Measurements from ENCODE around the gene PRKAG2. TPM values are rescaled to one million over a fixed set of nuclear protein-coding genes. Genes with fewer than 3 reads are reported as not detected.

PRKAG2 gene
- total RNA-seq, 1 experiment from 2014 or later, result 73.9 TPM

- Mint-ChIP-seq H3K36me3 (ENCODE audit: insufficient read depth, unreplicated experiment) (peaks cover 4% of the 10 kb centered on the region), H3K9me3 (ENCODE audit: unreplicated experiment) (no peaks in the 10 kb centered on the region), H3K4me1 (ENCODE audit: insufficient read depth, unreplicated experiment) (no peaks in the 10 kb centered on the region), H3K27ac (ENCODE audit: low read depth, unreplicated experiment) (no peak overlapping the region), H3K27me3 (ENCODE audit: insufficient read depth, unreplicated experiment) (peaks cover 16% of the 10 kb centered on the region), H3K4me3 (ENCODE audit: unreplicated experiment) (no peak overlapping the region)
- no TSS peak for BruUV-seq (replicated peaks)
- ChIA-PET POLR2A (interaction anchor here (0.5 kb wide), 1 partner anchor 626 kb away, joined by 3 read pairs; no protein-coding TSS in a partner anchor), CTCF (interaction anchor here (0.9 to 1.8 kb wide), 4 partner anchors 9 to 75 kb away, joined by 3 to 6 read pairs (median 3); no protein-coding TSS in a partner anchor)
- no peak for DNase-seq (ENCODE audit: unreplicated experiment)
- TF ChIP-seq CTCF (IDR thresholded peaks at IDR 0.05; ENCODE audit: unreplicated experiment), result no peak
- intact Hi-C loops (cut with micrococcal nuclease), result no loop called here
Measured at GRCh38 chr7:151858456-151858855, 18.5 kb downstream of the PRKAG2 start.

DNA sequence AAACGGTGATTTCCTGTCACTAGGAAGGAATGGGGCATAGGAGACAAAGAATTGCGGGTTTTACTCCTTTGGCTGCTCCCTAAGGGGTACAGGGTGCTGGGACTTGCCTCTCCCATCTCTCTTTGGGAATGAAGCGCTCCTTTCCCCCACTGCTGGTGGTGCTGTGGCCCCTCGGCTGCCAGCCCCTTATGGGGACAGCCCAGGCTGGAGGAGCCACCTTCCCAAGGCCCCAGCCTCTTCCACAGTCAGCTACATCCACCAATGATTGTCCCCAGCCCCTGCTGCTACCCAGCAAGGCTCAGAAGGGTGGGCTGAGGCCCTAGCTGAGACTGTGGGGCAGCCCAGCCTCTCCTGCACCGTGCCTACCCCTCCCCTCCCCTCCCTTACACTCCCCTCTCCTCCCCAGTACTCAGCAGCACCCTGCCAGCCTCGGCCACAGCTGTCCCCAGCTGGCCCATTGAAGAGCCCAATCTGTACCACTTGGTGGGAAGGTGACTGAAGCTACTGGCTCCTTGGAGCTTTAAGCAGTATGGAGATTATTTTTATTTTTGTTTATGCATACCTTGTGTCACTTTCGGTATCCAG is 19.0 kb downstream of the PRKAG2 start:
- TF ChIP-seq CTCF (IDR thresholded peaks at IDR 0.05; ENCODE audit: unreplicated experiment), result no peak
- no TSS peak for BruUV-seq (replicated peaks)
- no peak for DNase-seq (ENCODE audit: unreplicated experiment)
- H3K27ac Mint-ChIP-seq (ENCODE audit: low read depth, unreplicated experiment), result no peak overlapping the region
- CTCF ChIA-PET, result interaction anchor here (0.9 to 1.2 kb wide), 3 partner anchors 8 to 13 kb away, joined by 3 read pairs; no protein-coding TSS in a partner anchor
- H3K36me3 Mint-ChIP-seq (ENCODE audit: insufficient read depth, unreplicated experiment), result peaks cover 4% of the 10 kb centered on the region
- no peaks in the 10 kb centered on the region for H3K9me3 Mint-ChIP-seq (ENCODE audit: unreplicated experiment)
- H3K27me3 Mint-ChIP-seq (ENCODE audit: insufficient read depth, unreplicated experiment), result peaks cover 16% of the 10 kb centered on the region
- H3K4me3 Mint-ChIP-seq (ENCODE audit: unreplicated experiment), result no peak overlapping the region
- H3K4me1 Mint-ChIP-seq (ENCODE audit: insufficient read depth, unreplicated experiment), result no peaks in the 10 kb centered on the region
- POLR2A ChIA-PET, result interaction anchor here (0.5 kb wide), 1 partner anchor 625 kb away, joined by 3 read pairs; no protein-coding TSS in a partner anchor
- intact Hi-C loops (cut with micrococcal nuclease), result no loop called here

DNA sequence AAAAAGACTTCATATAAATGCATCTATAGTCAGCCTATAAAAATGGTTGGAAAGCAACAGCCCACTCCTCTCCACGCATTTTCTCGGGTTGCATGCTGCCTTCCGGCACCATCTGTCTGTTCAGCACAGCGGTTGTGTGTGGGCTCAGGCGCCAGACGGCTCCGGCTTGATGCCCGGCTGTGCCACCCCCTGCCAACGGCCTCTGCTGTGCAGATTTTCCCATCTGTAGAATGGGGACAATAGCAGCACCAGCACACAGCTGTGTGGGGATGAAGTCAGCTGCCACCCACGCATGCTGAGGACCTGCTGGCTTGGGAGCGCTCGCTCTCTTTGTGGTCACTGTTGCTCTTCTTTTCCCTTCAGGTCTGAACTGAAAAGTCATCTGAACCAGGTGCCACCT is 19.5 kb downstream of the PRKAG2 start:
- CTCF ChIA-PET, result interaction anchor here (0.6 to 0.7 kb wide), 3 partner anchors 41 to 964 kb away, joined by 3 to 5 read pairs (median 4); no protein-coding TSS in a partner anchor
- no peak overlapping the region for H3K27ac Mint-ChIP-seq (ENCODE audit: low read depth, unreplicated experiment)
- TF ChIP-seq CTCF (IDR thresholded peaks at IDR 0.05; ENCODE audit: unreplicated experiment), result no peak
- intact Hi-C loops (cut with micrococcal nuclease), result no loop called here
- H3K9me3 Mint-ChIP-seq (ENCODE audit: unreplicated experiment), result no peaks in the 10 kb centered on the region
- H3K4me3 Mint-ChIP-seq (ENCODE audit: unreplicated experiment), result no peak overlapping the region
- peaks cover 4% of the 10 kb centered on the region for H3K36me3 Mint-ChIP-seq (ENCODE audit: insufficient read depth, unreplicated experiment)
- no peak for DNase-seq (ENCODE audit: unreplicated experiment)
- POLR2A ChIA-PET, result no interaction called here
- no peaks in the 10 kb centered on the region for H3K4me1 Mint-ChIP-seq (ENCODE audit: insufficient read depth, unreplicated experiment)
- no TSS peak for BruUV-seq (replicated peaks)
- peaks cover 16% of the 10 kb centered on the region for H3K27me3 Mint-ChIP-seq (ENCODE audit: insufficient read depth, unreplicated experiment)

DNA sequence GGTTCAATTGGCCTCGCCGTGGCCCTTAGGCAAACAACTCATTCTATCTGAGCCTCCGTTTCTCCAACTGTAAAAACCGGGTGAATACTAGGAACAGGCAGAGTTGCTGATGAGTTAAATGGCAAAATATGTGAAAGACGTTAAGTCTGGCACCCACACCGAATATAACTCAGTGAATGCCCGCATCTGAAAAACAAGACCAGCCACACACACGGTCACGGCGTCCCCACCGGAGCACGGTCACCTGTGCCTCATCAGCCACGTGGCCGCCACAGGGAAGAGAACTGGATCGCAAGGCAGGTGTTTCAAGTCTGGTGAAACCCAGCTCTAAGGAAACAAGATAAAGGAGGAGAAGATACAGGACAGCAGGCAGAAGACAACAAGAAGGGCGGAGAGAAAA is 20.4 kb downstream of the PRKAG2 start:
- Mint-ChIP-seq H3K36me3 (ENCODE audit: insufficient read depth, unreplicated experiment) (peaks cover 4% of the 10 kb centered on the region), H3K9me3 (ENCODE audit: unreplicated experiment) (no peaks in the 10 kb centered on the region), H3K27ac (ENCODE audit: low read depth, unreplicated experiment) (no peak overlapping the region), H3K4me1 (ENCODE audit: insufficient read depth, unreplicated experiment) (no peaks in the 10 kb centered on the region), H3K4me3 (ENCODE audit: unreplicated experiment) (no peak overlapping the region), H3K27me3 (ENCODE audit: insufficient read depth, unreplicated experiment) (peaks cover 16% of the 10 kb centered on the region)
- CTCF ChIA-PET, result interaction anchor here (0.6 to 1.5 kb wide), 2 partner anchors 9 to 42 kb away, joined by 4 to 5 read pairs; no protein-coding TSS in a partner anchor
- no peak for DNase-seq (ENCODE audit: unreplicated experiment)
- TF ChIP-seq CTCF (IDR thresholded peaks at IDR 0.05; ENCODE audit: unreplicated experiment), result no peak
- no TSS peak for BruUV-seq (replicated peaks)
- intact Hi-C loops (cut with micrococcal nuclease), result no loop called here
- POLR2A ChIA-PET, result no interaction called here
